OCI-LY7 (cell line): ENCODE results near the gene TTF1. TPM values are rescaled to one million over a fixed set of nuclear protein-coding genes. Genes with fewer than 3 reads are reported as not detected.

Source experiments
- BruUV-seq: library from RNA; stranded (reverse); fragments of 400-500 nt; replicated peaks from 2 replicates; lab custom pipeline; 2021; lab: Mats Ljungman, UMichigan
- CTCF ChIA-PET: fragments of 300-600 bp; sonication (Branson Sonifier 250); formaldehyde crosslinking; loops from one replicate; lab custom pipeline; 2022; ENCODE audit warnings: antibody characterized with exemption; ENCODE audit not compliant: unreplicated experiment; lab: Charles Lee
- POLR2A ChIA-PET: fragments of 300-600 bp; sonication (Branson Sonifier 250); formaldehyde crosslinking; loops from one replicate; lab custom pipeline; 2022; ENCODE audit warnings: antibody characterized with exemption; lab: Charles Lee
- DNase-seq: peaks from one replicate; pipeline ENCODE4 v3.0.0-alpha.2; 2015; ENCODE audit warnings: low spot score
- H2AFZ ChIP-seq: fragments of 200-600 bp; sonication (generic), shearing (Covaris generic); 2 replicates; pipeline ENCODE4 v1.6.1; 2014; ENCODE audit warnings: mild to moderate bottlenecking, antibody characterized with exemption, low read length, moderate library complexity
- H3K27ac ChIP-seq: fragments of 200-600 bp; sonication (generic); 2 replicates; pipeline ENCODE4 v1.5.1; 2014; ENCODE audit warnings: mixed run types, low read depth, mild to moderate bottlenecking, moderate library complexity, low read length, inconsistent platforms; ENCODE audit not compliant: poor library complexity, severe bottlenecking
- H3K36me3 ChIP-seq: fragments of 200-600 bp; sonication (generic); 2 replicates; pipeline ENCODE4 v1.6.1; 2014; ENCODE audit warnings: mild to moderate bottlenecking, antibody characterized with exemption, low read length, moderate library complexity, mixed read lengths; ENCODE audit not compliant: insufficient read depth
- H3K4me1 ChIP-seq: fragments of 200-600 bp; sonication (generic); 2 replicates; pipeline ENCODE4 v1.5.1; 2014; ENCODE audit warnings: mild to moderate bottlenecking, low read length; ENCODE audit not compliant: insufficient read depth, poor library complexity, severe bottlenecking
- H3K4me2 ChIP-seq: fragments of 200-600 bp; sonication (generic); 2 replicates; pipeline ENCODE4 v1.6.1; 2014; ENCODE audit warnings: mild to moderate bottlenecking, low read length
- H3K4me3 ChIP-seq: fragments of 200-600 bp; sonication (generic); 2 replicates; pipeline ENCODE4 v1.5.1; 2014; ENCODE audit warnings: mild to moderate bottlenecking, low read depth, low read length; ENCODE audit not compliant: poor library complexity, severe bottlenecking
- H3K79me2 ChIP-seq: fragments of 200-600 bp; sonication (generic); 2 replicates; pipeline ENCODE4 v1.6.1; 2016; ENCODE audit warnings: low read depth, mild to moderate bottlenecking, low read length, moderate library complexity, mixed read lengths; ENCODE audit not compliant: insufficient read depth
- H3K9me2 ChIP-seq: fragments of 200-600 bp; sonication (generic); 2 replicates; pipeline ENCODE4 v1.6.1; 2016; ENCODE audit warnings: mild to moderate bottlenecking, low read length, mixed read lengths; ENCODE audit not compliant: insufficient read depth
- H3K9me3 ChIP-seq: fragments of 200-600 bp; sonication (generic); 2 replicates; pipeline ENCODE4 v1.6.1; 2014; ENCODE audit warnings: mild to moderate bottlenecking, mixed run types, low read length, mixed read lengths
- H4K20me1 ChIP-seq: fragments of 200-600 bp; sonication (generic); 2 replicates; pipeline ENCODE4 v1.6.1; 2014; ENCODE audit warnings: mild to moderate bottlenecking, antibody characterized with exemption, low read length, moderate library complexity, mixed read lengths; ENCODE audit not compliant: insufficient read depth
- CTCF ChIP-seq: fragments of 200-600 bp; sonication (generic); conservative IDR thresholded peaks from 2 replicates; pipeline ENCODE4 v1.5.1; 2014; ENCODE audit warnings: mild to moderate bottlenecking, antibody characterized with exemption, low read length, moderate library complexity, mixed read lengths
- EZH2phosphoT487 ChIP-seq: fragments of 200-600 bp; sonication (generic); IDR thresholded peaks from 2 replicates; pipeline ENCODE4 v1.6.1; 2018; ENCODE audit warnings: low read depth, borderline replicate concordance, mild to moderate bottlenecking, mixed run types, antibody characterized with exemption, low read length, moderate library complexity, mixed read lengths
- intact Hi-C: fragments of 100-400 bp; cut with micrococcal nuclease; formaldehyde crosslinking; loops from one replicate; pipeline ENCODE4 v1.10.0; 2022; ENCODE audit not compliant: unreplicated experiment
- total RNA-seq, 2 experiments: library from RNA; depleted of rRNA in 1 of 2; stranded (reverse); fragments of >200 nt in 1 of 2; shearing (Covaris generic) in 1 of 2; gene quantifications; 2 replicates each; pipeline ENCODE4 v1.2.3, GENCODE V29; 2014 to 2022

TTF1 gene
- total RNA-seq, 2 experiments from 2014 or later: 17.8 to 21.2 TPM

GRCh38 chr9:132391449-132391848, 15.2 kb downstream of the TTF1 start:
- Histone ChIP-seq H3K27ac (no peak overlapping the region), H3K4me3 (no peak overlapping the region), H3K9me2 (no peaks in the 10 kb centered on the region), H3K9me3 (no peaks in the 10 kb centered on the region), H3K79me2 (no peaks in the 10 kb centered on the region), H3K4me2 (no peak overlapping the region), H3K36me3 (peaks cover 93% of the 10 kb centered on the region), H3K4me1 (peaks cover 4% of the 10 kb centered on the region), H4K20me1 (no peaks in the 10 kb centered on the region), H2AFZ (no peak overlapping the region)
- TF ChIP-seq EZH2phosphoT487 (no peak), CTCF (no peak)
- no TSS peak for BruUV-seq
- DNase-seq: no peak
- POLR2A ChIA-PET: no interaction called here
- CTCF ChIA-PET: no interaction called here
- intact Hi-C loops: no loop called here

GRCh38 chr9:132390966-132391365, 15.7 kb downstream of the TTF1 start:
- H3K9me2 ChIP-seq: no peaks in the 10 kb centered on the region
- H3K4me1 ChIP-seq: peaks cover 9% of the 10 kb centered on the region
- H2AFZ ChIP-seq: no peak overlapping the region
- ChIA-PET POLR2A (interaction anchor here (0.6 kb wide), 1 partner anchor 49 kb away, joined by 3 read pairs; no protein-coding TSS in a partner anchor), CTCF (no interaction called here)
- H4K20me1 ChIP-seq: no peaks in the 10 kb centered on the region
- H3K36me3 ChIP-seq: peaks cover 93% of the 10 kb centered on the region
- no peaks in the 10 kb centered on the region for H3K9me3 ChIP-seq
- no peak for TF ChIP-seq CTCF
- no peak for TF ChIP-seq EZH2phosphoT487
- no TSS peak for BruUV-seq
- DNase-seq: no peak
- intact Hi-C loops: no loop called here
- H3K79me2 ChIP-seq: no peaks in the 10 kb centered on the region
- no peak overlapping the region for H3K4me3 ChIP-seq
- H3K27ac ChIP-seq: no peak overlapping the region
- no peak overlapping the region for H3K4me2 ChIP-seq

DNA sequence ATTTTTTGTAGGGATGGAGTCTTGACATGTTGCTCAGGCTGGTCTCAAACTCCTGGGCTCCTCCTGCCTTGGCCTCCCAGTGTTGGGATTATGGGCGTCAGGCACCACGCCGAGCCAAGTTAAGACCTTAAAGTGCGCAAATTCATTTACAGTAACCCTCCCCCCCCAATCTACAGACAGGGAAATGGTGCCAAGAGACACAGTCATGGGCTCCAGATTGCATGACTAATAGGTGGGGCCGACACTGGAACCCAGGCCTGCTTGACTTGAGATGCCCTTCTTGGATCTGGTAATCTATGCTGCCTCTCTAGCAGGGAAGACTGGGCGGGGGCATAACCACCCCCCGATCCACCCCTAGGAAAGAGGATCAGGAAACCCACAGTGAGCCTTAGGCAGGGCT, 19.5 kb downstream of the TTF1 start:
- no peaks in the 10 kb centered on the region for H3K79me2 ChIP-seq
- CTCF ChIA-PET: no interaction called here

More for the DNA sequence above, 19.5 kb downstream of the TTF1 start:
- TF ChIP-seq EZH2phosphoT487 (no peak), CTCF (no peak)
- Histone ChIP-seq H3K9me3 (no peaks in the 10 kb centered on the region), H3K9me2 (no peaks in the 10 kb centered on the region), H3K4me1 (peaks cover 47% of the 10 kb centered on the region), H3K4me3 (no peak overlapping the region), H3K4me2 (no peak overlapping the region), H3K36me3 (peaks cover 72% of the 10 kb centered on the region), H2AFZ (no peak overlapping the region), H4K20me1 (no peaks in the 10 kb centered on the region), H3K27ac (no peak overlapping the region)
- POLR2A ChIA-PET: no interaction called here
- no TSS peak for BruUV-seq
- DNase-seq: no peak
- intact Hi-C loops: no loop called here
